MM.1S (cell line): ENCODE results near the gene CTNNA1.

Experiments
- DNase-seq: peaks from one replicate; pipeline ENCODE4 v3.0.0-alpha.2; 2015
- H2AFZ ChIP-seq: fragments of 300-600 bp; sonication (generic); 2 replicates; pipeline ENCODE4 v1.6.0; 2016; ENCODE audit warnings: antibody characterized with exemption, low read length
- H3F3A ChIP-seq: fragments of 300-600 bp; sonication (generic); 2 replicates; pipeline ENCODE4 v1.6.1; 2016; ENCODE audit warnings: mild to moderate bottlenecking, antibody characterized with exemption, low read length, moderate library complexity, mixed read lengths; ENCODE audit not compliant: insufficient read depth
- H3K27ac ChIP-seq: fragments of 300-600 bp; sonication (generic); 2 replicates; pipeline ENCODE4 v1.5.1; 2016; ENCODE audit warnings: mild to moderate bottlenecking, low read length
- H3K27me3 ChIP-seq: fragments of 300-600 bp; sonication (generic); replicated peaks from 2 replicates; pipeline ENCODE4 v1.6.0; 2016; ENCODE audit warnings: low read length; ENCODE audit not compliant: insufficient read depth
- H3K36me3 ChIP-seq: fragments of 300-600 bp; sonication (generic); replicated peaks from 2 replicates; pipeline ENCODE4 v1.6.1; 2016; ENCODE audit warnings: mild to moderate bottlenecking, low read length, mixed read lengths; ENCODE audit not compliant: insufficient read depth
- H3K4me1 ChIP-seq: fragments of 300-600 bp; sonication (generic); 2 replicates; pipeline ENCODE4 v1.6.1; 2016; ENCODE audit warnings: low read length, mixed read lengths
- H3K4me2 ChIP-seq: fragments of 300-600 bp; sonication (generic); 2 replicates; pipeline ENCODE4 v1.6.0; 2016; ENCODE audit warnings: low read depth, low read length
- H3K4me3 ChIP-seq: fragments of 300-600 bp; sonication (generic); 2 replicates; pipeline ENCODE4 v1.5.1; 2016; ENCODE audit warnings: low read length, mixed read lengths
- H3K79me2 ChIP-seq: fragments of 300-600 bp; sonication (generic); 2 replicates; pipeline ENCODE4 v1.6.1; 2016; ENCODE audit warnings: mixed run types, low read length, mixed read lengths
- H3K9ac ChIP-seq: fragments of 300-600 bp; sonication (generic); 2 replicates; pipeline ENCODE4 v1.6.1; 2016; ENCODE audit warnings: low read length, mixed read lengths
- H3K9me2 ChIP-seq: fragments of 300-600 bp; sonication (generic); replicated peaks from 2 replicates; pipeline ENCODE4 v1.6.1; 2016; ENCODE audit warnings: mild to moderate bottlenecking, low read length, mixed read lengths; ENCODE audit not compliant: insufficient read depth
- H3K9me3 ChIP-seq: fragments of 300-600 bp; sonication (generic); replicated peaks from 2 replicates; pipeline ENCODE4 v1.6.1; 2016; ENCODE audit warnings: mild to moderate bottlenecking, low read length, mixed read lengths; ENCODE audit not compliant: insufficient read depth
- H4K20me1 ChIP-seq: fragments of 300-600 bp; sonication (generic); 2 replicates; pipeline ENCODE4 v1.6.1; 2016; ENCODE audit warnings: mild to moderate bottlenecking, low read length, moderate library complexity, mixed read lengths; ENCODE audit not compliant: insufficient read depth
- CTCF ChIP-seq: fragments of 300-600 bp; sonication (generic); IDR thresholded peaks from 2 replicates; pipeline ENCODE4 v1.5.1; 2016; ENCODE audit warnings: antibody characterized with exemption, low read length, mixed read lengths
- EZH2 ChIP-seq: fragments of 300-600 bp; sonication (generic); optimal IDR thresholded peaks from 2 replicates; pipeline ENCODE3; 2017; ENCODE audit warnings: low read depth, mild to moderate bottlenecking, antibody characterized with exemption, low read length, mixed read lengths
- EZH2phosphoT487 ChIP-seq: fragments of 300-600 bp; sonication (generic); IDR thresholded peaks from 2 replicates; pipeline ENCODE4 v1.6.1; 2018; ENCODE audit warnings: antibody characterized with exemption, low read length

CTNNA1 gene

GRCh38 chr5:138975098-138975847 lies 222.0 kb downstream of the CTNNA1 start:
- Histone ChIP-seq H3K79me2 (no peaks in the 10 kb centered on the region), H3K9me2 (no peaks in the 10 kb centered on the region), H3K4me2 (no peak overlapping the region), H3K4me3 (no peak overlapping the region), H3K4me1 (no peaks in the 10 kb centered on the region), H3K27me3 (no peaks in the 10 kb centered on the region), H3F3A (no peaks in the 10 kb centered on the region), H2AFZ (no peak overlapping the region), H3K27ac (no peak overlapping the region), H3K36me3 (no peaks in the 10 kb centered on the region), H3K9me3 (no peaks in the 10 kb centered on the region), H3K9ac (no peak overlapping the region), H4K20me1 (no peaks in the 10 kb centered on the region)
- DNase-seq, result no peak
- TF ChIP-seq CTCF (no peak), EZH2phosphoT487 (no peak), EZH2 (no peak)

GRCh38 chr5:138978080-138978479 lies 224.9 kb downstream of the CTNNA1 start:
- Histone ChIP-seq H3F3A (no peaks in the 10 kb centered on the region), H4K20me1 (no peaks in the 10 kb centered on the region), H3K36me3 (no peaks in the 10 kb centered on the region), H3K27ac (no peak overlapping the region), H3K79me2 (no peaks in the 10 kb centered on the region), H3K4me3 (no peak overlapping the region), H3K9me2 (no peaks in the 10 kb centered on the region), H3K4me2 (no peak overlapping the region), H3K27me3 (no peaks in the 10 kb centered on the region), H3K9me3 (no peaks in the 10 kb centered on the region), H3K4me1 (no peaks in the 10 kb centered on the region), H3K9ac (no peak overlapping the region), H2AFZ (no peak overlapping the region)
- DNase-seq, result no peak
- TF ChIP-seq CTCF (no peak), EZH2phosphoT487 (no peak), EZH2 (no peak)

GRCh38 chr5:138978581-138978980 lies 225.4 kb downstream of the CTNNA1 start:
- H3F3A ChIP-seq, result no peaks in the 10 kb centered on the region
- no peaks in the 10 kb centered on the region for H3K9me2 ChIP-seq
- H3K79me2 ChIP-seq, result no peaks in the 10 kb centered on the region
- no peaks in the 10 kb centered on the region for H3K4me1 ChIP-seq
- H3K27ac ChIP-seq, result no peak overlapping the region
- no peak overlapping the region for H3K4me3 ChIP-seq
- TF ChIP-seq EZH2, result no peak
- no peak for TF ChIP-seq CTCF
- no peak for TF ChIP-seq EZH2phosphoT487
- no peak overlapping the region for H2AFZ ChIP-seq
- no peak overlapping the region for H3K9ac ChIP-seq
- H3K9me3 ChIP-seq, result no peaks in the 10 kb centered on the region
- no peak overlapping the region for H3K4me2 ChIP-seq
- H3K27me3 ChIP-seq, result no peaks in the 10 kb centered on the region
- H4K20me1 ChIP-seq, result no peaks in the 10 kb centered on the region
- no peak for DNase-seq
- H3K36me3 ChIP-seq, result no peaks in the 10 kb centered on the region
